HG02763 (cell line): ENCODE measurements around the gene DDX25.
"Not testable (repeated sequence)": the region's sequence is repeated elsewhere in the genome, so short reads cannot be mapped to it uniquely, and the experiment has no call there.

Source experiments
- ATAC-seq: cut with Tn5 transposase; IDR thresholded peaks from one replicate; pipeline ENCODE4 v1.9.1; 2021; ENCODE audit warnings: mild to moderate bottlenecking, moderate library complexity; ENCODE audit not compliant: unreplicated experiment

The DDX25 gene

GRCh38 chr11:125902927-125903710 lies 1.2 kb upstream of the DDX25 start, which contains the start of gene PUS3:
Gene PUS3, minus strand, starts transcription at chr11:125903206. Its CDS starts 6,922 bp downstream, at chr11:125896284.
- peak; percentile 96 for ATAC-seq

GRCh38 chr11:125904678-125905077 lies 370 bp downstream of the DDX25 start:
- no peak for ATAC-seq

- ATAC-seq: no peak
These were observed 6.0 kb downstream of the DDX25 start for GRCh38 chr11:125910226-125910849.

GRCh38 chr11:125914601-125915000 lies 10.3 kb downstream of the DDX25 start:
- ATAC-seq: not testable (repeated sequence)

GRCh38 chr11:125916683-125917347 lies 12.5 kb downstream of the DDX25 start:
- no peak for ATAC-seq

- ATAC-seq: no peak
These were observed 14.0 kb downstream of the DDX25 start for GRCh38 chr11:125918140-125918840.

GRCh38 chr11:125921042-125921441 lies 16.7 kb downstream of the DDX25 start:
- ATAC-seq: no peak

- no peak for ATAC-seq
These were observed 17.8 kb downstream of the DDX25 start for GRCh38 chr11:125922156-125922555.

GRCh38 chr11:125923012-125923579 lies 18.8 kb downstream of the DDX25 start:
- ATAC-seq: no peak

- ATAC-seq: no peak
These were observed 19.3 kb downstream of the DDX25 start for GRCh38 chr11:125923633-125924032.

GRCh38 chr11:125924384-125925007 lies 20.2 kb downstream of the DDX25 start:
- ATAC-seq: no peak

GRCh38 chr11:125925247-125925740 lies 21.0 kb downstream of the DDX25 start:
- no peak for ATAC-seq

GRCh38 chr11:125925804-125926203 lies 21.5 kb downstream of the DDX25 start:
- no peak for ATAC-seq

- ATAC-seq: no peak
These were observed 22.4 kb downstream of the DDX25 start for GRCh38 chr11:125926682-125927081.

GRCh38 chr11:125929445-125930075 lies 25.3 kb downstream of the DDX25 start:
- no peak for ATAC-seq

- ATAC-seq: no peak
These were observed 25.8 kb downstream of the DDX25 start for GRCh38 chr11:125930076-125930450.

GRCh38 chr11:125931116-125931515 lies 26.8 kb downstream of the DDX25 start:
- ATAC-seq: no peak

- ATAC-seq: no peak
These were observed 27.4 kb downstream of the DDX25 start for GRCh38 chr11:125931668-125932067.

GRCh38 chr11:125932301-125932700 lies 28.0 kb downstream of the DDX25 start:
- ATAC-seq: no peak
